Neural cell (in vitro differentiated cells): Measurements from ENCODE around the gene LBX2. TPM values are rescaled to one million over a fixed set of nuclear protein-coding genes. Genes with fewer than 3 reads are reported as not detected.

Experiments used
- H2AFZ ChIP-seq: fragments of 200-600, 300-800 bp; sonication (generic), shearing (Covaris generic); 2 replicates; pipeline ENCODE4 v1.6.0; 2014; ENCODE audit warnings: low read depth, mild to moderate bottlenecking, antibody characterized with exemption, low read length, moderate library complexity
- H3F3A ChIP-seq: fragments of 200-600 bp; shearing (Covaris generic); 2 replicates; pipeline ENCODE4 v1.6.1; 2016; ENCODE audit warnings: mild to moderate bottlenecking, moderate library complexity, mixed read lengths, antibody characterized with exemption, low read length; ENCODE audit not compliant: insufficient read depth, poor library complexity, severe bottlenecking
- H3K27ac ChIP-seq: fragments of 200-600, 300-800 bp; sonication (generic), shearing (Covaris generic); 2 replicates; pipeline ENCODE4 v1.5.1; 2014; ENCODE audit warnings: mild to moderate bottlenecking, low read length, moderate library complexity
- H3K27me3 ChIP-seq: fragments of 300-800, 200-600 bp; sonication (generic), shearing (Covaris generic); 2 replicates; pipeline ENCODE4 v1.6.0; 2014; ENCODE audit warnings: mild to moderate bottlenecking, low read depth, low read length, moderate library complexity; ENCODE audit not compliant: insufficient read depth
- H3K36me3 ChIP-seq: fragments of 300-800, 200-600 bp; sonication (generic), shearing (Covaris generic); 2 replicates; pipeline ENCODE4 v1.5.1; 2014; ENCODE audit warnings: mild to moderate bottlenecking, antibody characterized with exemption, low read length, moderate library complexity; ENCODE audit not compliant: insufficient read depth
- H3K4me2 ChIP-seq: fragments of 300-800, 200-600 bp; sonication (generic), shearing (Covaris generic); 2 replicates; pipeline ENCODE4 v1.6.0; 2014; ENCODE audit warnings: mild to moderate bottlenecking, low read length
- H3K4me3 ChIP-seq: fragments of 300-800, 200-600 bp; sonication (generic), shearing (Covaris generic); 2 replicates; pipeline ENCODE4 v1.5.1; 2014; ENCODE audit warnings: mild to moderate bottlenecking, low read length, moderate library complexity
- H3K79me2 ChIP-seq: fragments of 200-600 bp; shearing (Covaris generic); replicated peaks from 2 replicates; pipeline ENCODE4 v1.6.0; 2014; ENCODE audit warnings: mild to moderate bottlenecking, low read length, moderate library complexity; ENCODE audit not compliant: insufficient read depth
- H3K9ac ChIP-seq: fragments of 300-800, 200-600 bp; sonication (generic), shearing (Covaris generic); 2 replicates; pipeline ENCODE4 v1.6.1; 2016; ENCODE audit warnings: mild to moderate bottlenecking, low read length, mixed read lengths
- H3K9me2 ChIP-seq: fragments of 200-600 bp; shearing (Covaris generic); 2 replicates; pipeline ENCODE4 v1.6.1; 2016; ENCODE audit warnings: mild to moderate bottlenecking, low read length, mixed read lengths; ENCODE audit not compliant: insufficient read depth
- H3K9me3 ChIP-seq: fragments of 200-600, 300-800 bp; sonication (generic), shearing (Covaris generic); 2 replicates; pipeline ENCODE4 v1.6.1; 2016; ENCODE audit warnings: mild to moderate bottlenecking, mixed run types, low read length, moderate library complexity, mixed read lengths
- H4K20me1 ChIP-seq: fragments of 200-600 bp; shearing (Covaris generic); 2 replicates; pipeline ENCODE4 v1.6.1; 2016; ENCODE audit warnings: mild to moderate bottlenecking, mixed run types; ENCODE audit not compliant: insufficient read depth
- EP300 ChIP-seq: fragments of 450-650 bp; conservative IDR thresholded peaks from 2 replicates; pipeline ENCODE4 v1.6.1; 2014; ENCODE audit warnings: antibody characterized with exemption, mild to moderate bottlenecking, moderate library complexity; ENCODE audit not compliant: poor library complexity, severe bottlenecking
- EZH2 ChIP-seq: fragments of 200-600, 300-800 bp; shearing (Covaris generic), sonication (generic); IDR thresholded peaks from 2 replicates; pipeline ENCODE4 v1.6.1; 2014; ENCODE audit warnings: antibody characterized with exemption, low read length, borderline replicate concordance, mild to moderate bottlenecking; ENCODE audit not compliant: insufficient read depth, poor library complexity, severe bottlenecking
- MXI1 ChIP-seq: fragments of 450-650 bp; conservative IDR thresholded peaks from 2 replicates; pipeline ENCODE4 v1.6.1; 2014; ENCODE audit warnings: antibody characterized with exemption, mild to moderate bottlenecking; ENCODE audit not compliant: poor library complexity, severe bottlenecking
- POLR2AphosphoS5 ChIP-seq: IDR thresholded peaks from 2 replicates; pipeline ENCODE4 v1.6.1; 2012
- RAD21 ChIP-seq: fragments of 450-650 bp; conservative IDR thresholded peaks from 2 replicates; pipeline ENCODE4 v1.6.1; 2014; ENCODE audit warnings: antibody characterized with exemption, mild to moderate bottlenecking, moderate library complexity
- SMC3 ChIP-seq: fragments of 450-650 bp; conservative IDR thresholded peaks from 2 replicates; pipeline ENCODE4 v1.6.1; 2014; ENCODE audit warnings: antibody characterized with exemption, mild to moderate bottlenecking, moderate library complexity; ENCODE audit not compliant: poor library complexity
- TAF1 ChIP-seq: IDR thresholded peaks from 2 replicates; pipeline ENCODE4 v1.6.1; 2012; ENCODE audit warnings: low read depth
- polyA plus RNA-seq: library from polyadenylated mRNA; depleted of rRNA; stranded (reverse); fragments of >200 nt; gene quantifications from 2 replicates; pipeline ENCODE4 v1.2.3, GENCODE V29; 2014
- TF ChIP-seq, protein P1 (sequence below): fragments of 450-650 bp; IDR thresholded peaks from 2 replicates; pipeline ENCODE4 v1.5.1; 2014; ENCODE audit warnings: antibody characterized with exemption, mild to moderate bottlenecking, moderate library complexity; ENCODE audit not compliant: poor library complexity, severe bottlenecking
- TF ChIP-seq, protein P2 (sequence below): IDR thresholded peaks from 2 replicates; pipeline ENCODE4 v1.6.1; 2012; ENCODE audit warnings: borderline replicate concordance

Gene LBX2
- polyA plus RNA-seq, 1 donor from 2014 or later, result not detected

DNA sequence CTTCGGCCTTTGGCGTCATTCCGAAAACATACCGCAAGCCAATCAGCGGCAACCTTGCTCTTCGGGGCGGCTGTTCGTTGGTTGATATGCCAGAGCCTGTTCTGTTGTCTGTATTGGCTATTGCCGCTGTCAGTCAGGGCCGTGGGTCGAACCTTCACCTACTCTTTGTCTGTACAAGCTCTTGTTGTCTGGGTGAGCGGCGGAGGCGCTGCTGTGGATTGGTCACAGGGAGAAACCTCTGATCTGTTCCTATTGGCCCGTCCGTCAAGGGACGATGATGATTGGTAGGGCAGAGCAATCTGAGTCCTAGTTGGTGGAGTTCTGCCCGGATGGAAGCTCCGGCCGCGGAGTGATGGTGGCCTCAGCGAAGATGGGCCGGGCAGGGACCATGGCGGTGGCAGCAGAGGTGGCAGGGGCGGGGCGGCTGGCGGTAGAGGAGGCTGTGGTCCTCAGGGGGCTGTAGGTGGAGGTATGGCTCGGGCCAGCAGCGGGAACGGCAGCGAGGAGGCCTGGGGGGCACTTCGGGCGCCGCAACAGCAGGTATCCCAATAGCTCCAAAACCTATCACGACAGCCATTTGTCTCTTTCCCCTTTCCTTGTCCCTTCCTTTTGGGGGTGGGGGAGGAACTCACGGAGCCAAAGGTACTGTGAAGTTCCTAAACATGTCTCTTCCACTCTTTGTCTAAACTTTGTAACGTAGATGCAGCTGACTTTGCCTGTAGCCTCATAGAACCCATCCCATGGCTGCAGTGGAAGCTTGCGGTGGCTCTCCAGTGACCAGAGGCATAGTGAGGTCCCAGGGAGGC is 41.1 kb downstream of the LBX2 start, which contains the start of gene WBP1:
TSS of gene WBP1 (plus strand) at position 307 of the 806 bp plus-strand sequence. CDS start at position 472, 165 bp downstream.
- Histone ChIP-seq H3K27ac (peak within 1 kb of the TSS; percentile 98), H3K36me3 (no peaks in the 10 kb centered on the region), H3K9me2 (no peaks in the 10 kb centered on the region), H3K27me3 (no peaks in the 10 kb centered on the region), H3K4me2 (peak within 1 kb of the TSS; percentile 97), H3F3A (no peaks in the 10 kb centered on the region), H3K9ac (peak within 1 kb of the TSS; percentile 95), H3K79me2 (peaks cover 12% of the 10 kb centered on the region), H3K9me3 (no peaks in the 10 kb centered on the region), H2AFZ (peak within 1 kb of the TSS; percentile 73), H4K20me1 (no peaks in the 10 kb centered on the region), H3K4me3 (peak within 1 kb of the TSS; percentile 99)
- TF ChIP-seq TAF1, result no peak
- peak; percentile 57 for TF ChIP-seq MXI1
- TF ChIP-seq EZH2, result no peak
- TF ChIP-seq, protein P1, sequence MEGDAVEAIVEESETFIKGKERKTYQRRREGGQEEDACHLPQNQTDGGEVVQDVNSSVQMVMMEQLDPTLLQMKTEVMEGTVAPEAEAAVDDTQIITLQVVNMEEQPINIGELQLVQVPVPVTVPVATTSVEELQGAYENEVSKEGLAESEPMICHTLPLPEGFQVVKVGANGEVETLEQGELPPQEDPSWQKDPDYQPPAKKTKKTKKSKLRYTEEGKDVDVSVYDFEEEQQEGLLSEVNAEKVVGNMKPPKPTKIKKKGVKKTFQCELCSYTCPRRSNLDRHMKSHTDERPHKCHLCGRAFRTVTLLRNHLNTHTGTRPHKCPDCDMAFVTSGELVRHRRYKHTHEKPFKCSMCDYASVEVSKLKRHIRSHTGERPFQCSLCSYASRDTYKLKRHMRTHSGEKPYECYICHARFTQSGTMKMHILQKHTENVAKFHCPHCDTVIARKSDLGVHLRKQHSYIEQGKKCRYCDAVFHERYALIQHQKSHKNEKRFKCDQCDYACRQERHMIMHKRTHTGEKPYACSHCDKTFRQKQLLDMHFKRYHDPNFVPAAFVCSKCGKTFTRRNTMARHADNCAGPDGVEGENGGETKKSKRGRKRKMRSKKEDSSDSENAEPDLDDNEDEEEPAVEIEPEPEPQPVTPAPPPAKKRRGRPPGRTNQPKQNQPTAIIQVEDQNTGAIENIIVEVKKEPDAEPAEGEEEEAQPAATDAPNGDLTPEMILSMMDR, result peak; percentile 22
- no peak for TF ChIP-seq RAD21
- TF ChIP-seq POLR2AphosphoS5, result peak; percentile 76
- TF ChIP-seq, protein P2, sequence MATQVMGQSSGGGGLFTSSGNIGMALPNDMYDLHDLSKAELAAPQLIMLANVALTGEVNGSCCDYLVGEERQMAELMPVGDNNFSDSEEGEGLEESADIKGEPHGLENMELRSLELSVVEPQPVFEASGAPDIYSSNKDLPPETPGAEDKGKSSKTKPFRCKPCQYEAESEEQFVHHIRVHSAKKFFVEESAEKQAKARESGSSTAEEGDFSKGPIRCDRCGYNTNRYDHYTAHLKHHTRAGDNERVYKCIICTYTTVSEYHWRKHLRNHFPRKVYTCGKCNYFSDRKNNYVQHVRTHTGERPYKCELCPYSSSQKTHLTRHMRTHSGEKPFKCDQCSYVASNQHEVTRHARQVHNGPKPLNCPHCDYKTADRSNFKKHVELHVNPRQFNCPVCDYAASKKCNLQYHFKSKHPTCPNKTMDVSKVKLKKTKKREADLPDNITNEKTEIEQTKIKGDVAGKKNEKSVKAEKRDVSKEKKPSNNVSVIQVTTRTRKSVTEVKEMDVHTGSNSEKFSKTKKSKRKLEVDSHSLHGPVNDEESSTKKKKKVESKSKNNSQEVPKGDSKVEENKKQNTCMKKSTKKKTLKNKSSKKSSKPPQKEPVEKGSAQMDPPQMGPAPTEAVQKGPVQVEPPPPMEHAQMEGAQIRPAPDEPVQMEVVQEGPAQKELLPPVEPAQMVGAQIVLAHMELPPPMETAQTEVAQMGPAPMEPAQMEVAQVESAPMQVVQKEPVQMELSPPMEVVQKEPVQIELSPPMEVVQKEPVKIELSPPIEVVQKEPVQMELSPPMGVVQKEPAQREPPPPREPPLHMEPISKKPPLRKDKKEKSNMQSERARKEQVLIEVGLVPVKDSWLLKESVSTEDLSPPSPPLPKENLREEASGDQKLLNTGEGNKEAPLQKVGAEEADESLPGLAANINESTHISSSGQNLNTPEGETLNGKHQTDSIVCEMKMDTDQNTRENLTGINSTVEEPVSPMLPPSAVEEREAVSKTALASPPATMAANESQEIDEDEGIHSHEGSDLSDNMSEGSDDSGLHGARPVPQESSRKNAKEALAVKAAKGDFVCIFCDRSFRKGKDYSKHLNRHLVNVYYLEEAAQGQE, result peak; percentile 9

DNA sequence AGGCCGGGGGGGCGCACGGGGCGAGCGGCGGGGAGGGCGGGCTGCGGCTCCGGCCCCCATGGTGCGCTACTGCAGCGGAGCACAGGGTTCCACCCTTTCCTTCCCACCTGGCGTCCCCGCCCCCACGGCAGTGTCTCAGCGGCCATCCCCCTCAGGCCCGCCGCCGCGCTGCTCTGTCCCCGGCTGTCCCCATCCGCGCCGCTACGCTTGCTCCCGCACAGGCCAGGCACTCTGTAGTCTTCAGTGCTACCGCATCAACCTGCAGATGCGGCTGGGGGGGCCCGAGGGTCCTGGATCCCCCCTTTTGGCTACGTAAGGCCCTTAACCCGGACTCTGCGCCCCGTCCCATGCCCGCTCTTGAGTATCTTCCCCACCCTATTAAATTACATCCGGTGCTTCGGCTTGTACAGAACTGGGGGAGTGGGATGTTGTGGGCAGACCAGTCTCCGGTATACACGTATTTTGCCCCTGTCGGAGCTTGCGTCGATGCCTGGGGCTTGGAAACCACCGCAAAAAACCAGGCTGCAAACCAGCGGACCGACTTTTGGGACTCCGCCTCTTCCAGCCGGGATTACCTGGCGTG is 41.8 kb downstream of the LBX2 start:
- H3K4me3 ChIP-seq, result peak overlapping the region; percentile 99
- peaks cover 12% of the 10 kb centered on the region for H3K79me2 ChIP-seq
- H3K27ac ChIP-seq, result peak overlapping the region; percentile 98
- no peaks in the 10 kb centered on the region for H3K27me3 ChIP-seq
- H3K9ac ChIP-seq, result peak overlapping the region; percentile 95
- peak overlapping the region; percentile 69 for H2AFZ ChIP-seq
- H3K36me3 ChIP-seq, result no peaks in the 10 kb centered on the region
- no peaks in the 10 kb centered on the region for H3K9me2 ChIP-seq
- H4K20me1 ChIP-seq, result no peaks in the 10 kb centered on the region
- peak overlapping the region; percentile 65 for H3K4me2 ChIP-seq
- H3K9me3 ChIP-seq, result no peaks in the 10 kb centered on the region
- H3F3A ChIP-seq, result no peaks in the 10 kb centered on the region
- TF ChIP-seq SMC3 (peak; percentile 30), EP300 (no peak), TAF1 (peak; percentile 86), POLR2AphosphoS5 (peak; percentile 69)
- TF ChIP-seq, protein P2, result peak; percentile 79
